ENCODE results near the gene SBNO2.
"Not testable (repeated sequence)": the region's sequence is repeated elsewhere in the genome, so short reads cannot be mapped to it uniquely, and the experiment has no call there.

The SBNO2 gene

GRCh38 chr19:1208830-1209229 lies 34.8 kb upstream of the SBNO2 start:
- not testable (repeated sequence) for DNase-seq (ENCODE audit: low spot score)

GRCh38 chr19:1206864-1207450 lies 32.9 kb upstream of the SBNO2 start:
- peak; percentile 60 for DNase-seq (ENCODE audit: low spot score)

- no peak for DNase-seq (ENCODE audit: low spot score)
Observed at GRCh38 chr19:1206150-1206863, 32.2 kb upstream of the SBNO2 start.

- peak; percentile 98 for DNase-seq (ENCODE audit: low spot score)
Observed at GRCh38 chr19:1205114-1206099, 31.3 kb upstream of the SBNO2 start, which contains the start of gene STK11. TSS of gene STK11 (plus strand) at chr19:1205778. CDS start at chr19:1206914, 1,136 bp downstream.

- not testable (repeated sequence) for DNase-seq (ENCODE audit: low spot score)
Observed at GRCh38 chr19:1200614-1201013, 26.5 kb upstream of the SBNO2 start.

GRCh38 chr19:1199531-1199930 lies 25.5 kb upstream of the SBNO2 start:
- no peak for DNase-seq (ENCODE audit: low spot score)

GRCh38 chr19:1189419-1189818 lies 15.4 kb upstream of the SBNO2 start:
- no peak for DNase-seq (ENCODE audit: low spot score)

GRCh38 chr19:1183543-1184172 lies 9.6 kb upstream of the SBNO2 start:
- DNase-seq (ENCODE audit: low spot score): no peak

GRCh38 chr19:1182727-1183126 lies 8.7 kb upstream of the SBNO2 start:
- no peak for DNase-seq (ENCODE audit: low spot score)

GRCh38 chr19:1182068-1182467 lies 8.0 kb upstream of the SBNO2 start:
- DNase-seq (ENCODE audit: low spot score): no peak

GRCh38 chr19:1181606-1182005 lies 7.5 kb upstream of the SBNO2 start:
- DNase-seq (ENCODE audit: low spot score): no peak

GRCh38 chr19:1177322-1178114 lies 3.5 kb upstream of the SBNO2 start:
- no peak for DNase-seq (ENCODE audit: low spot score)

GRCh38 chr19:1173159-1173844 lies 766 bp downstream of the SBNO2 start:
- DNase-seq (ENCODE audit: low spot score): peak; percentile 37

GRCh38 chr19:1172353-1173158 lies 1.5 kb downstream of the SBNO2 start:
- no peak for DNase-seq (ENCODE audit: low spot score)

GRCh38 chr19:1171755-1172352 lies 2.2 kb downstream of the SBNO2 start:
- no peak for DNase-seq (ENCODE audit: low spot score)

GRCh38 chr19:1170938-1171754 lies 2.9 kb downstream of the SBNO2 start:
- no peak for DNase-seq (ENCODE audit: low spot score)

- DNase-seq (ENCODE audit: low spot score): no peak
Observed at GRCh38 chr19:1169921-1170885, 3.9 kb downstream of the SBNO2 start.

All from NAMALWA (cell line).